AG09319 (cell line): Measurements from ENCODE around the gene LOXL4.

ENCODE experiments used
- DNase-seq: peaks from one replicate; pipeline ENCODE4 v3.0.0-alpha.2; 2010; ENCODE audit warnings: low read depth; ENCODE audit errors: extremely low read depth
- CTCF ChIP-seq: IDR thresholded peaks from 2 replicates; pipeline ENCODE4 v1.5.1; 2011; ENCODE audit warnings: low read depth, mild to moderate bottlenecking, inconsistent platforms, low read length, moderate library complexity

LOXL4 gene

DNA sequence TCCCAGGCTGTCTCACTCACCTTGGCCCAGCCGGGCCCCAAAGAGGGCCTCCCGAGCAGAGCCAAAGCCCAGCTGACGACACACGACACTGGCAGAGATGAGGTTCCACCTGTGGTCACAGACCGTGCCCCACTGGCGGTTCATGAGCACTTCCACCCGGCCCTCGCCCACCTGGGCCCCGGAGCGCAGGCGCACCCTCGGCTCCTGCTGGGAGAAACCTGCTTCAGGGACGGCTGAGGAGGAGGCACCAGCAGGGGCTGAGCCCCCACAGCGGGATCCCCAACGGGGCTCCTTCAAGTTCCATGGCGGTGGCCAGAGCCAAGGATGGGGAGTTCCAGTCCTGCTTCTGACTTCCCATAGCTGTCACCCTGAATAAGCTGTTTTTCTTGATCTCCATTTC, 10.0 kb downstream of the LOXL4 start:
- no peak for TF ChIP-seq CTCF
- no peak for DNase-seq

- no peak for DNase-seq
- no peak for TF ChIP-seq CTCF
These were observed 10.8 kb downstream of the LOXL4 start for GRCh38 chr10:98257198-98257597.

GRCh38 chr10:98256692-98257091, 11.3 kb downstream of the LOXL4 start:
- no peak for DNase-seq
- no peak for TF ChIP-seq CTCF

- DNase-seq = no peak
- TF ChIP-seq CTCF = no peak
These were observed 12.7 kb downstream of the LOXL4 start for GRCh38 chr10:98255146-98255877.

GRCh38 chr10:98254234-98254974, 13.6 kb downstream of the LOXL4 start:
- no peak for TF ChIP-seq CTCF
- DNase-seq = no peak

GRCh38 chr10:98253499-98253898, 14.5 kb downstream of the LOXL4 start:
- TF ChIP-seq CTCF = no peak

GRCh38 chr10:98252464-98252863, 15.5 kb downstream of the LOXL4 start:
- TF ChIP-seq CTCF = no peak
- no peak for DNase-seq

More at GRCh38 chr10:98253499-98253898, 14.5 kb downstream of the LOXL4 start:
- no peak for DNase-seq
